ENCODE results near the gene MPRIP.

DNA sequence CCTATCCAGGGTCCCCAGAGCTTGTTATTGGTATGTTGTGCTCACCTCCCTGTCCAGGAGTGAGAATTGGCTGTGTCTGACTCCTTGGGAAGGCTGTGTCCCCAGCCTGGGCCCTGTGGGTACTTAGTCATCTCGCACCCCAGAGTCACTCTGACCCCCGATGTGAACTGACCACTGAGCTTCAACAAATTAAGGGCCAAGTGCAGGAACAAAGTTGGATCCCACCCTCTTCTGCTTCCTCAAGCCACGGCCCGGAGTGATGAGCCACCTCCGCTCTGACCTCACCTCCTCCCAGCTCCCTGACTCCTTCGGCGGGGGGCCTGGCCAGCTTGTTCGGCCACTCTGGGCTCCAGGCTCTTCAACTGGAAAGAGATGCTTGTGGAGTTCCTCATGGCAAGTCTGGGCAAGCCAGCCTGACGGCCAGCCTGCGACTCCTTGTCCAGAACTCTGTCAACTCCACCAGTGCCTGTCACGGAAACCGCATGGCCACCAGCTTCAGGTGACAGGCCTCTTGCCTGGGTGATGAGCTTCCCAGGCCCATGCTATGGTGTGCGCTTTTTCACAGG, 22.3 kb upstream of the MPRIP start:
- TF ChIP-seq, protein P1, sequence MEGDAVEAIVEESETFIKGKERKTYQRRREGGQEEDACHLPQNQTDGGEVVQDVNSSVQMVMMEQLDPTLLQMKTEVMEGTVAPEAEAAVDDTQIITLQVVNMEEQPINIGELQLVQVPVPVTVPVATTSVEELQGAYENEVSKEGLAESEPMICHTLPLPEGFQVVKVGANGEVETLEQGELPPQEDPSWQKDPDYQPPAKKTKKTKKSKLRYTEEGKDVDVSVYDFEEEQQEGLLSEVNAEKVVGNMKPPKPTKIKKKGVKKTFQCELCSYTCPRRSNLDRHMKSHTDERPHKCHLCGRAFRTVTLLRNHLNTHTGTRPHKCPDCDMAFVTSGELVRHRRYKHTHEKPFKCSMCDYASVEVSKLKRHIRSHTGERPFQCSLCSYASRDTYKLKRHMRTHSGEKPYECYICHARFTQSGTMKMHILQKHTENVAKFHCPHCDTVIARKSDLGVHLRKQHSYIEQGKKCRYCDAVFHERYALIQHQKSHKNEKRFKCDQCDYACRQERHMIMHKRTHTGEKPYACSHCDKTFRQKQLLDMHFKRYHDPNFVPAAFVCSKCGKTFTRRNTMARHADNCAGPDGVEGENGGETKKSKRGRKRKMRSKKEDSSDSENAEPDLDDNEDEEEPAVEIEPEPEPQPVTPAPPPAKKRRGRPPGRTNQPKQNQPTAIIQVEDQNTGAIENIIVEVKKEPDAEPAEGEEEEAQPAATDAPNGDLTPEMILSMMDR (IDR thresholded peaks at IDR 0.05): no peak
- TF ChIP-seq POLR2A (IDR thresholded peaks at IDR 0.05): no peak
